ENCODE measurements around the gene ATG13.

GRCh38 chr11:46637546-46637945 lies 20.2 kb downstream of the ATG13 start:
- no peak for TF ChIP-seq POLR2A (IDR thresholded peaks at IDR 0.05)
- no peak for TF ChIP-seq CTCF (IDR thresholded peaks at IDR 0.05)
